HG03558 (cell line): ENCODE measurements around the gene LSM2.
A peak's percentile ranks its signal among the peaks of the same experiment; 100 is the strongest.
"Not testable (repeated sequence)": the region's sequence is repeated elsewhere in the genome, so short reads cannot be mapped to it uniquely, and the experiment has no call there.

Source experiments
- ATAC-seq: cut with Tn5 transposase; IDR thresholded peaks from one replicate; pipeline ENCODE4 v1.9.1; 2021; ENCODE audit warnings: moderate number of reproducible peaks; ENCODE audit not compliant: unreplicated experiment; ENCODE audit errors: extremely low read depth

The LSM2 gene

GRCh38 chr6:31806470-31807272 lies at the start of gene LSM2:
Gene LSM2, minus strand, starts transcription at chr6:31806966. Its CDS starts 209 bp downstream, at chr6:31806757.
- peak; percentile 78 for ATAC-seq

GRCh38 chr6:31851980-31852718 lies 45.4 kb upstream of the LSM2 start:
- not testable (repeated sequence) for ATAC-seq

GRCh38 chr6:31851485-31851832 lies 44.7 kb upstream of the LSM2 start:
- no peak for ATAC-seq

GRCh38 chr6:31850765-31851484 lies 44.2 kb upstream of the LSM2 start:
- no peak for ATAC-seq

- no peak for ATAC-seq
Observed at GRCh38 chr6:31847276-31847978, 40.7 kb upstream of the LSM2 start.

GRCh38 chr6:31844507-31844906 lies 37.7 kb upstream of the LSM2 start:
- ATAC-seq: no peak

GRCh38 chr6:31842053-31842452 lies 35.3 kb upstream of the LSM2 start:
- no peak for ATAC-seq

- ATAC-seq: not testable (repeated sequence)
Observed at GRCh38 chr6:31839779-31840126, 33.0 kb upstream of the LSM2 start.

- no peak for ATAC-seq
Observed at GRCh38 chr6:31838968-31839367, 32.2 kb upstream of the LSM2 start.

- not testable (repeated sequence) for ATAC-seq
Observed at GRCh38 chr6:31838114-31838553, 31.4 kb upstream of the LSM2 start.

GRCh38 chr6:31837369-31838113 lies 30.8 kb upstream of the LSM2 start:
- no peak for ATAC-seq

GRCh38 chr6:31836474-31837368 lies 30.0 kb upstream of the LSM2 start:
- no peak for ATAC-seq

- ATAC-seq: no peak
Observed at GRCh38 chr6:31836047-31836473, 29.3 kb upstream of the LSM2 start.

- ATAC-seq: no peak
Observed at GRCh38 chr6:31834367-31835250, 27.8 kb upstream of the LSM2 start.

- no peak for ATAC-seq
Observed at GRCh38 chr6:31831350-31832215, 24.8 kb upstream of the LSM2 start.

GRCh38 chr6:31830886-31831335 lies 24.1 kb upstream of the LSM2 start:
- no peak for ATAC-seq
